Central memory CD8-positive, alpha-beta T cell (primary cell): ENCODE data around the gene CAPN2.

Experiments
- ATAC-seq: fragments of 150-1000 bp; cut with Tn5 transposase; replicated peaks from 2 replicates; pipeline ENCODE4 v1.10.0; 2022; ENCODE audit warnings: mild to moderate bottlenecking, moderate FRiP score, moderate number of reproducible peaks; ENCODE audit not compliant: poor library complexity, severe bottlenecking; ENCODE audit errors: extremely low read depth
- DNase-seq, 2 donors: peaks; one replicate each; pipeline ENCODE4 v3.0.0; 2021; ENCODE audit warnings: low spot score in 2 of 2
- H3K27ac Mint-ChIP-seq: one replicate; pipeline ENCODE4 v1.8.0; 2022; ENCODE audit warnings: low read depth, mild to moderate bottlenecking, moderate library complexity, mixed read lengths
- H3K27me3 Mint-ChIP-seq: one replicate; pipeline ENCODE4 v1.8.0; 2022; ENCODE audit warnings: mixed read lengths
- H3K36me3 Mint-ChIP-seq: one replicate; pipeline ENCODE4 v1.8.0; 2022; ENCODE audit warnings: mild to moderate bottlenecking, moderate library complexity, mixed read lengths; ENCODE audit not compliant: insufficient read depth
- H3K4me1 Mint-ChIP-seq: one replicate; pipeline ENCODE4 v1.8.0; 2022; ENCODE audit warnings: mixed read lengths
- H3K4me3 Mint-ChIP-seq: one replicate; pipeline ENCODE4 v1.8.0; 2022; ENCODE audit warnings: mild to moderate bottlenecking, moderate library complexity, mixed read lengths
- H3K9me3 Mint-ChIP-seq: one replicate; pipeline ENCODE4 v1.8.0; 2022; ENCODE audit warnings: mixed read lengths

CAPN2 gene

DNA sequence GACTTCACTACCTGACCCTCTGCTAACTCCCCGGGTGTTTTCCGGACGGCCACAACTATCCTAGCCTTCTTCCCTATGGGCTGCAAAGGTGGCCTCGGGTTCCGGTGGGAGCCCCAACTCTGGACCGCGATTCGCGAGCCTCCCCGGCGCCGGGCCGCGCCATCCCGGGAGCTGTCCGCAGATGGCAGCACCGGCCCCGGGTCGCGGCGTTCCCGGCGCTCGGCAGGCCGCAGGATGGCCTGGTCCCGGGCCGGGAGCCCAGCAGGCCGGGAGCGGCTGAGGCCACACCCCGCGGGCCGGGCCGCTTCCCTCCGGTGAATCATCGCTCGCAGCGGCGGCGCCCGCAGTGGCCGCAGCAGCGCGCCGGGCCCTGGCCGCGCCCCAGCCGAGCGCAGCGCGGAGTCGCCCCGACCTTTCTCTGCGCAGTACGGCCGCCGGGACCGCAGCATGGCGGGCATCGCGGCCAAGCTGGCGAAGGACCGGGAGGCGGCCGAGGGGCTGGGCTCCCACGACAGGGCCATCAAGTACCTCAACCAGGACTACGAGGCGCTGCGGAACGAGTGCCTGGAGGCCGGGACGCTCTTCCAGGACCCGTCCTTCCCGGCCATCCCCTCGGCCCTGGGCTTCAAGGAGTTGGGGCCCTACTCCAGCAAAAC, at the start of gene CAPN2:
Gene CAPN2, plus strand, starts transcription at position 346 of the 656 bp plus-strand sequence. Its CDS starts 102 bp downstream, at position 448.
- peak within 1 kb of the TSS; percentile 77 for H3K4me3 Mint-ChIP-seq
- no peaks in the 10 kb centered on the region for H3K9me3 Mint-ChIP-seq
- peaks cover 60% of the 10 kb centered on the region for H3K4me1 Mint-ChIP-seq
- ATAC-seq: peak; percentile 20
- H3K27ac Mint-ChIP-seq: peak within 1 kb of the TSS; percentile 79
- peaks cover 16% of the 10 kb centered on the region for H3K36me3 Mint-ChIP-seq
- no peaks in the 10 kb centered on the region for H3K27me3 Mint-ChIP-seq
- DNase-seq: peak in 1 of 2 donors; percentile 25

- peaks cover 16% of the 10 kb centered on the region for H3K27me3 Mint-ChIP-seq
- ATAC-seq (peak; percentile 24), DNase-seq (no peak)
- no peaks in the 10 kb centered on the region for H3K9me3 Mint-ChIP-seq
- H3K36me3 Mint-ChIP-seq: no peaks in the 10 kb centered on the region
- no peak overlapping the region for H3K27ac Mint-ChIP-seq
- no peak overlapping the region for H3K4me3 Mint-ChIP-seq
- no peaks in the 10 kb centered on the region for H3K4me1 Mint-ChIP-seq
Measured at GRCh38 chr1:223662943-223663342, 49.4 kb upstream of the CAPN2 start.

- H3K4me1 Mint-ChIP-seq: no peaks in the 10 kb centered on the region
- no peaks in the 10 kb centered on the region for H3K9me3 Mint-ChIP-seq
- DNase-seq (no peak), ATAC-seq (no peak)
- peaks cover 16% of the 10 kb centered on the region for H3K27me3 Mint-ChIP-seq
- H3K27ac Mint-ChIP-seq: no peak overlapping the region
- no peak overlapping the region for H3K4me3 Mint-ChIP-seq
- H3K36me3 Mint-ChIP-seq: no peaks in the 10 kb centered on the region
Measured at GRCh38 chr1:223664106-223664505, 48.2 kb upstream of the CAPN2 start.

- Mint-ChIP-seq H3K9me3 (no peaks in the 10 kb centered on the region), H3K36me3 (no peaks in the 10 kb centered on the region), H3K27me3 (peaks cover 9% of the 10 kb centered on the region), H3K27ac (no peak within 1 kb of the TSS), H3K4me3 (no peak within 1 kb of the TSS), H3K4me1 (no peaks in the 10 kb centered on the region)
- ATAC-seq: no peak
- DNase-seq: no peak
Measured at GRCh38 chr1:223665592-223666312, 46.6 kb upstream of the CAPN2 start, which contains the start of gene CAPN8. Gene CAPN8 (minus strand): TSS chr1:223665701. CDS start chr1:223665646, 55 bp downstream.

DNA sequence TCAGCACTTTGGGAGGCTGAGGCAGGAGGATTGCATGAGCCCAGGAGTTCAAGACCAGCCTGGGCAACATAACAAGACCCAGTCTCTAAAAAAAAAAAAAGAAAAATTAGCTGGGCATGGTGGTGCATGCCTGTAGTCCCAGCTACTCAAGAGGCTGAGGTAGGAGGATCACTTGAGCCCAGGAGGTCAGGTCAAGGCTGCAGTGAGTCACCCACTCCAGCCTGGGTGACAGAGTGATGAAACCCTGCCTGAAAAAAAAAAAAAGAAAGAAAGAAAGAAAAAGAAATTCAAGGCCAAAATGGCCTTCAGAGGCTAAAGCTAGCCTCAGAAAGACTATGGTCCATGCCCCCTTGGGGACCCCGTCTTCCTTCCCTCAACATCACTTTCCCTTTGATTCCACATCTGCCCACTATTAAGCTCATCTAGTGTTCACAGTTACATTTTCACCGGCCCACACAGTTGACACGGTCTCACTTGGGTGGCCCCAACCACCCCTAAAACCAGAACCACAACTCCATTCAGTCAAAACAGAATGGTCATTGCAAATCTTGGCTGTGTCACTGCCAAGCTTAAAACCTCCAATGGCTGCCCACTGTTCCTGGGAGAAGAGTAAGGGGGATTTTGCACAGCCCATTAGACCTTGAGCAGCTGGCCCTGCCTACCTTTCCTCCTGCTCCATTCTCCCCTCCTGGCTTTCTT, 44.7 kb upstream of the CAPN2 start:
- no peak for ATAC-seq
- H3K9me3 Mint-ChIP-seq: no peaks in the 10 kb centered on the region
- no peak for DNase-seq
- no peaks in the 10 kb centered on the region for H3K36me3 Mint-ChIP-seq
- H3K27me3 Mint-ChIP-seq: no peaks in the 10 kb centered on the region
- no peaks in the 10 kb centered on the region for H3K4me1 Mint-ChIP-seq
- no peak overlapping the region for H3K27ac Mint-ChIP-seq
- no peak overlapping the region for H3K4me3 Mint-ChIP-seq

- no peaks in the 10 kb centered on the region for H3K9me3 Mint-ChIP-seq
- no peaks in the 10 kb centered on the region for H3K36me3 Mint-ChIP-seq
- no peak overlapping the region for H3K27ac Mint-ChIP-seq
- no peaks in the 10 kb centered on the region for H3K4me1 Mint-ChIP-seq
- no peak overlapping the region for H3K4me3 Mint-ChIP-seq
- H3K27me3 Mint-ChIP-seq: no peaks in the 10 kb centered on the region
- ATAC-seq: no peak
- no peak for DNase-seq
Measured at GRCh38 chr1:223669003-223669795, 43.1 kb upstream of the CAPN2 start.

DNA sequence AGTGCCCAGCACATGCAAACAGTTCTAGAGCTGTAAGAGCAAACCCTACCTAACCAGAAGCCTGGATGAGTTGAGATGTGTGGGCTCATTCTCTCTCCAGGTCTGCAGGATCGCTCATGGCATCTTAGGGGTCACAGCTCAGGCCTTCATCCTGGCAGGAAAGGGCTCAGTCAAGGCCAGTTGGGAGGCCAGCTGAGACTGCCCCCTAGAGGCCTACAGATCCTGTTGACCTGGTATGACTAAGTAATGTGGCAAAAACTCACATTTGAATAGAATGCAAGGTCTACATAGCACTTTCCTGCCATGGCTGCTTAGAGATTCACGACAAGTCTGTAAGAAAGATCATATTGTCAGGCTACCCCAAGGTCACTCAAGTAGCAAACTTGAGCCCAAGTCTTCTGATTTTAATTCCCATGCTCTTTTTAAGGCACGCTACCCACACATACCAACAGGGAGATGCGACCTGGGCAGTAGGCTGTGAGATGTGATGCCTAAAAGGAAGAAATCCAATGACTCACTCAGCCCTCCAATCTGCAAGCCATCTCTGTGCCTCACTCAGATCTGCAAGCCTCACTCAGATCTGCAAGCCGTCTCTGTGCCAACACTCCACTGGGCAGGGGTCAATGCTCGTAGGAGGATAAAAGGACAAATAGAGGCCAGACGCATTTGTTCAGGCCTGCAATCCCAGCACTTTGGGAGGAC, 41.7 kb upstream of the CAPN2 start:
- no peak for ATAC-seq
- no peak overlapping the region for H3K4me3 Mint-ChIP-seq

GRCh38 chr1:223674119-223674890, 38.0 kb upstream of the CAPN2 start:
- no peak overlapping the region for H3K4me3 Mint-ChIP-seq
- H3K4me1 Mint-ChIP-seq: no peaks in the 10 kb centered on the region
- peaks cover 8% of the 10 kb centered on the region for H3K9me3 Mint-ChIP-seq
- H3K27me3 Mint-ChIP-seq: no peaks in the 10 kb centered on the region
- no peak for DNase-seq
- H3K27ac Mint-ChIP-seq: no peak overlapping the region
- no peak for ATAC-seq
- no peaks in the 10 kb centered on the region for H3K36me3 Mint-ChIP-seq

More for the DNA sequence above, 41.7 kb upstream of the CAPN2 start:
- no peaks in the 10 kb centered on the region for H3K27me3 Mint-ChIP-seq
- no peaks in the 10 kb centered on the region for H3K36me3 Mint-ChIP-seq
- peaks cover 8% of the 10 kb centered on the region for H3K9me3 Mint-ChIP-seq
- DNase-seq: no peak
- H3K27ac Mint-ChIP-seq: no peak overlapping the region
- H3K4me1 Mint-ChIP-seq: no peaks in the 10 kb centered on the region

DNA sequence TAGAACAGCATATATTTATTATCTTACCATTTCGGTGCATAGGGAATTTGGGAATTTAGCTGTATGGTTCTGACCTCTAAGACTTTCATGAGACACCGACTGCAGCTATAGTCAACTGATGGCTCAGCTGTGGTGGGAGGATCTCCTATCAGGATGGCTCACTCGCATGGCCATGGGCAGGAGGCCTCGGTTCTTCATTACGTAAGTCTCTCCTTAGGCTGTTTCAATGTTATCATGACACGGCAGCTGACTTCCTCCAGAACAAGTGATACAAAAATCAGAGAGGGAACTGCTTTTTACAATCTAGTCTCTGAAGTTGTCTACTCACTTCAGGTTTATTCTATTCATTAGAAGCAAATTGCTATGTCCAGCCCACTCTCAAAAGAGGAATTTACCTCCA, 33.5 kb upstream of the CAPN2 start:
- Mint-ChIP-seq H3K4me1 (no peaks in the 10 kb centered on the region), H3K27ac (no peak overlapping the region)

DNA sequence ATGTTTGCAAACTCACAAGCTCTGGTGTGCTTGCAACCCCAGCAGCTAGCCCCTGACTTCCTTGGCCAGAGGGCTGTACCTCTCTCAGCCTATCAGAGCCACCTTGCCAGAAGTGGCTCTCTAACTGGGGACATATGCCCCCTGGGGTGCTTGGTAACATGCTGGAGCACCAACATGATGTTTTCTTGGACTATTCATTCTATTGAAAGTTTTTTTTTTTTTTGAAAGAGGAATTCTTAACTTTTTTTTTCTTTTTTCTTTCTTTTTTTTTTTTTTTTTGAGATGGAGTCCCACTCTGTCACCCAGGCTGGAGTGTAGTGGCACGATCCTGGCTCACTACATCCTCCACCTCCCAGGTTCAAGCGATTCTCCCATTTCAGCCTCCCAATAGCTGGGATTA, 32.2 kb upstream of the CAPN2 start:
- no peak overlapping the region for H3K27ac Mint-ChIP-seq
- no peaks in the 10 kb centered on the region for H3K36me3 Mint-ChIP-seq
- H3K9me3 Mint-ChIP-seq: peaks cover 1% of the 10 kb centered on the region
- no peak for ATAC-seq
- DNase-seq: no peak
- H3K4me3 Mint-ChIP-seq: no peak overlapping the region
- no peaks in the 10 kb centered on the region for H3K4me1 Mint-ChIP-seq
- no peaks in the 10 kb centered on the region for H3K27me3 Mint-ChIP-seq

More for the DNA sequence above, 33.5 kb upstream of the CAPN2 start:
- H3K36me3 Mint-ChIP-seq: no peaks in the 10 kb centered on the region
- no peaks in the 10 kb centered on the region for H3K27me3 Mint-ChIP-seq
- H3K9me3 Mint-ChIP-seq: peaks cover 8% of the 10 kb centered on the region
- DNase-seq (no peak), ATAC-seq (no peak)
- H3K4me3 Mint-ChIP-seq: no peak overlapping the region

GRCh38 chr1:223682502-223682901, 29.8 kb upstream of the CAPN2 start:
- H3K4me1 Mint-ChIP-seq: no peaks in the 10 kb centered on the region
- H3K9me3 Mint-ChIP-seq: no peaks in the 10 kb centered on the region
- no peak for DNase-seq

More at GRCh38 chr1:223682502-223682901, 29.8 kb upstream of the CAPN2 start:
- Mint-ChIP-seq H3K36me3 (no peaks in the 10 kb centered on the region), H3K4me3 (no peak overlapping the region), H3K27me3 (no peaks in the 10 kb centered on the region), H3K27ac (no peak overlapping the region)
- no peak for ATAC-seq
